SK-N-SH treated with all-trans-retinoic acid at 6 μM for 48 hours (cell line): ENCODE data around the gene STOX1.
"Not testable (repeated sequence)": the region's sequence is repeated elsewhere in the genome, so short reads cannot be mapped to it uniquely, and the experiment has no call there.

ENCODE experiments used
- ARNTL ChIP-seq: fragments of 450-650 bp; formaldehyde crosslinking; IDR thresholded peaks from 2 replicates; pipeline ENCODE4 v1.5.0; 2020; ENCODE audit warnings: low read depth, mild to moderate bottlenecking, moderate library complexity, borderline replicate concordance
- ZFP3 ChIP-seq: fragments of 250-450 bp; sonication (Bioruptor Pico); IDR thresholded peaks from 2 replicates; pipeline ENCODE4 v1.5.0; 2020; ENCODE audit warnings: mild to moderate bottlenecking, moderate library complexity

DNA sequence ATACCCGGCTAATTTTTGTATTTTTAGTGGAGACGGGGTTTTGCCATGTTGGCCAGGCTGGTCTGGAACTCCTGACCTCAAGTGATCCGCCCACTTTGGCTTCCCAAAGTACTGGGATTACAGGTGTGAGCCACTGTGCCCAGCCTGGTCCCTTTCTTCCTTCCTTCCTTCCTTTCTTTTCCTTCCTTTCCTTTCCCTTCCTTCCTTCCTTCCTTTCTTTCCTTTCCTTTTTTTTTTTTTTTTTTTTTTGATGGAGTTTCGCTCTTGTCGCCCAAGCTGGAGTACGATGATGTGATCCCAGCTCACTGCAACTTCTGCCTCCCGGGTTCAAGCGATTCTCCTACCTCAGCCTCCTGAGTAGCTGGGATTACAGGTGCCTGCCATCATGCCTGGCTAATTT is 102.6 kb downstream of the STOX1 start:
- TF ChIP-seq ARNTL (CRISPR knock-in tag); ZFP3: not testable (repeated sequence)
